Stimulated activated CD8-positive, alpha-beta memory T cell treated with anti-CD3 and anti-CD28 coated beads, Interleukin-7, amount 100 ng/mL, for 24 hours (primary cell): ENCODE results near the gene PRPF19.
A peak's percentile ranks its signal among the peaks of the same experiment; 100 is the strongest.
"Not testable (repeated sequence)": the region's sequence is repeated elsewhere in the genome, so short reads cannot be mapped to it uniquely, and the experiment has no call there.

Source experiments
- DNase-seq: peaks from one replicate; pipeline ENCODE4 v3.0.0-alpha.2; 2020; ENCODE audit warnings: low read depth

PRPF19 gene

DNA sequence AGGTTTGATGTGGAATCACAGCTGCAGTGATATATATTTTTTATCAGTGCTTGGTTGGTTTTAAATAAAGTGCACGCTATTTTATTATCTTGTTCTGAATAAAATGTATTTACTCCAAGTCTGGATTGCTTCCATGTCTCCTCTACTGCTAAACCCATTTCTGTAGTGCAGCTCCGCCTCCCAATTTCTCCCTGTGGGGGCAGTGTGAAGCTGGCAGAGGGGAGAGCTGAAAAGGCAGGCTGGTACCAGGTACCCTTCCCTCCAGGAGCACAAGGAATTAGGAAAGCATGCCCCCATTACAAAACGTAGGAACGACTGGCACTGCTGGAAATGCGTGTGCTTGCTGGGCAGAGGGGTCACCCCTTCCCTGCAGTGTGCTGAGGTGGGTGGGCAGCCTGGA, 16.9 kb upstream of the PRPF19 start:
- no peak for DNase-seq

DNA sequence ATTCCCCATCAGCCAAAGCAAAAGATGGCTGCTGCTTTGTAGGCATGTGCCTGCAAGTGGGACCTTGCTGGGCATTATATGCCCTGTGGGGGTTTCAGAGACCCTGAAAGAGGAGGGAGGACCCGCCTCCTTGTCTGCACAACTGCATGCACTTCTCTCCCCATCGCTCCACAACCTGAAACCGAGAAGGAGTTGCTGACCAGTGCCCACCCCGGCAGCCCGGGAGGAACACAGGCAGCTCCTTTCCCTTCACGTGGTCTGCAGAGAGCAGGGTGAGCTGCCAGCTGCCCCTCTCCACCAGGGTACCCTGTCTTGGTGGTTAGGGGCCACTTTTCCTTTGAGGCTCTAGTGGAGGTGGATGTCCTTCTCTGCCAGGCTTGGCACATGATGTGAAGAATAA, 16.5 kb upstream of the PRPF19 start:
- no peak for DNase-seq

DNA sequence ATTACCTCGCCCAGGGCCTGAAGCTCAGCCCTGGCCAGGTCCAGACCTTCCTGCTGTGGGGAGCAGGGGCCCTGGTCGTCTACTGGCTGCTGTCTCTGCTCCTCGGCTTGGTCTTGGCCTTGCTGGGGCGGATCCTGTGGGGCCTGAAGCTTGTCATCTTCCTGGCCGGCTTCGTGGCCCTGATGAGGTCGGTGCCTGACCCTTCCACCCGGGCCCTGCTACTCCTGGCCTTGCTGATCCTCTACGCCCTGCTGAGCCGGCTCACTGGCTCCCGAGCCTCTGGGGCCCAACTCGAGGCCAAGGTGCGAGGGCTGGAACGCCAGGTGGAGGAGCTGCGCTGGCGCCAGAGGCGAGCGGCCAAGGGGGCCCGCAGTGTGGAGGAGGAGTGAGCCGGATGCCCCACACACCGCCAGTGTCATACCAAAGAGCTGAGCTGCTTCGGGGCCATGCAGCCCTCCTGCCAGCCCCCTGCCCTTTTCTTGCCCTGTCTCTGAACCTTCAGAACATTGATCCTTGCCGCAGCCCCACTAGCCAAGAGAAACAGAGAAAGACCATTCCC, 15.5 kb upstream of the PRPF19 start:
- no peak for DNase-seq

DNA sequence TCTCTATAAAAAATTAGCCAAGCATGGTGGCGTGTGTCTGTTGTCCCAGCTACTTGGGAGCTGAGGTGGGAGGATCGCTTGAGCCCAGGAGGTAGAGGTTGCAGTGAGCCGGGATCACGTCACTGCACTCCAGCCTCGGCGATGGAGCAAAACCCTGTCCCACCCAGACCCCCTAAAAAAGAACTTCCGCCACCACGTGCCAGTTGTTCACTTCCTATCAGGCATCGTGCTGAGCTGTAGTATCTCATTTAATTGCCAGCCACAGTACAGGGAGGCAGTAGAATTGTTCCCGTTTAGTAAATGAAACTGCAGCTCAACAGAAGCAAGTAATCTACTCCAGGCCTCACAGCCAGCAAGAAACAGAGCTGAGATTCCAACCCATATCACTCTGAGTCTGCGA, 14.9 kb upstream of the PRPF19 start:
- DNase-seq: no peak

DNA sequence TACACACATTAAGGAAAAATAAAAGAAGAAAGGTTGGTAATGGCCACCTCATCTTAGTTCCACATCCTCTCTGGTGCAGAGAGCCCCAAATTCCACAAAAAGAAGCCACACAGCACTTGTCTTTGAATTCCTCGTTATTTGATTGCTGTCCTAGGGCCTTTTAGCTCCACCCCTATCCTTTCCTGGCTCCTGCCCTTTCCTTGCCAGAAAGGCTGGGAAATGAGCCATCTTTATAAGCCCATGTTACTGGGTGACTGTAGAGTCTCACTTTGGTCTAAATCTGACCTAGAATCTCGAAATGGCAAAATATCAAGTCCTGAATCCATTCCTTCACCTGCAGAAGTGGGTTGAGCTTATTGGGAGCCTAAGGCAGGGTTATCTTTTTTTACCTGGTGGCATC, 13.6 kb upstream of the PRPF19 start:
- no peak for DNase-seq

DNA sequence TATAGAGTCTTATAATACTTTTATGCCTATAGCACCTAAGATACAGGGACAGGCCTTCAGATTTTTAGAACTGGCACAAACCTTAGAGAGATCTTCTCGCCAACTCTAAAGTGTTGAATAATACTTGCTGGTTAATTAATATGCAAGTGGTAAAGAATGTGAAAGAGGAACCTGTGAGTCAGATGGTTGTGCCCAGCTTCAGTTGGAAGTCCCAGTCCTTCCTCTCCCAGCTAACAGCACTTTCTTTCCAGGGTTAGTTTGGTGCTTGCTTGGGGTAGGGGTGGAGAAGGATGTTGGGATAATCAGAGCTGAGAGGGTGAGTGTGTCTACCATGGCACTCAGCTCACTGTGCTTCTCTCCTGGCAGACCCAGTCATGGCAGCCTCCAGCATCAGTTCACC, 12.9 kb upstream of the PRPF19 start:
- DNase-seq: no peak

DNA sequence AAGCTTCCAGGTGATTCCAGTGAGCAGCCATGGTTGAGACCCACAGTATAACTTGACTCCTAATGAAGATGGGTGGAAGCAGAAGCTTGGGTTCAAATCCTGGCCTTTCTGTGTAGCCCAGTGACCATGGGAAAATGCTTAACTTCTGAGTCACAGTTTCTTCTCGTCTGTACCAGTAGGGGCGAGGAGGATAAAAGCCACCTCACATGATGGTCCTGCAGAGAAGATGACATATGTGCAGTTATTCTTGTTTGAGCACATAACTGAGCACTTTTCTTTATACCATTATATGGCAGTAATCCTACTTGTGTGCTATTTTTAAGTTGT, 12.5 kb upstream of the PRPF19 start:
- no peak for DNase-seq

DNA sequence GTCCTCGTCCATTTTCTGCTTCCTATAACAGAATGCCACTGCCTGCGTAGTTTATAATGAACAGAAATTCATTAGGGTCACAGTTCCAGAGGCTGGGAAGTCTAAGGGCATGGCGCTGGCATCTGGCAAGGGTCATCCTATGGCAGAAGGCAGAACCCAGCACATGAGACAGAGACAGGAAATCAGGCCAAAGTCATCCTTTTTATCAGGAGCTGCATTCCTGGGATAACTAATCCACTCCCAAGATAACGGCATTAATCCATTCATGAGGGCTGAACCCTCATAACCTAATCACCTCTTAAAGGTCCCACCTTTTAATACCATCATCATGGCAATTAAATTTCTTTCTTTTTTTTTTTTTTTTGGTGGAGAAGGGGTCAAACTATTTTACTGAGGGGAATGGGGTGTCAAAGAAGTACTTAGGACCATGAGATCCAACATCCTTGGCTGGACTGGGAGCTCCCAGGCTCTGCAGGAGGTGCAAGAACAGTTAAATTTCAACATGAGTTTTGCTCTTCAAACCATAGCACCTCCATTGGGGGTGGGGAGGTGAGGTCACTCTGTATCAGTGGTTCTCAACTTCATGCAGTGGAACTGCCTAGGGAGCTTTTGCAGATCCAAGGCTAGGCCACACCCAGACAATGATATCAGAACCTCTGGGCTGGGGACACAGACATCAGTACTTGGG, 12.0 kb upstream of the PRPF19 start:
- no peak for DNase-seq

DNA sequence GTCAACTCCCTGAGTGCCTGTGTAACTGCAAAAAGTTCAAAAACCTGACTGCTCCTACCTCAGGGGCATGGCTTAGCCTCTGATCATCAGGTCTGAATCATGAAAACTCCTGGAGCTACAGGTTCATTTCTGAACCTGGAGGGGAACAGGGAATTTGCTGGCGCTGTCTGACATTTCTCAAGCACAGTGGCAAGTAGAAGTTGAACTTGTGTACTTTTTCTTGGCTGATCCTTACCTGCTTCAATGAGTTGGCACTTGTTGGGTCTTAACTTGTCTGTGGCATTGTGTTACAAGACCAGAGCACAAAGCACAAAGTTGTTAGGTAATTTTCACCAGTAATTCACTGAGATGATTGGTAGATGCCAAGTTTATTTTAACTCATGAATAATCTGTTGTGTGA, 10.9 kb upstream of the PRPF19 start:
- DNase-seq: no peak

DNA sequence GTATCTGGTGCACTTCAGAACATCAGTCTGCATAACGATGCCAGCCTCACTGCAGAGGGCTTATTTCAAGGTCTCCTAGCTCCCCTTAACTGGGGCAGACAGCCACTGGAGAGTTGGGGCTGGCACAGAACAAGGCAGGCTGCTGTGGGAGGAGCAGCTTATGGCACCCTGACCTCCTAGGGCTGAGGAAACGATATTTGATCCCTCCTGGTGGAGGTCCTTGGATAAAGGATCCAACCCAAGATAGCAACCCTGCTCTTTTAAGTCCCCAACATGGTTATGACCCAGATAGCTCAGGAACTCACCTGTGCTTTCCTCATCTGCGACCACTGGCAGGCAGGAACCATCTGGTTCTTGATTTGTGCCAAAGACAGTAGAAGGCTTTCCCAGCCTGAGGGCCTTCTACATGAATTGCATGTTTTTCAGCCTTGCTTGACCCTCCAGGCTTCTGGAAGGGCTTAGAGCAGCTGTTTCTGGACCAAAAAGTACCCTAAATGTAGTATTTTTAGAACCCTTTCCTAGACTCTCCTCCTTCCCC, 10.4 kb upstream of the PRPF19 start:
- no peak for DNase-seq

DNA sequence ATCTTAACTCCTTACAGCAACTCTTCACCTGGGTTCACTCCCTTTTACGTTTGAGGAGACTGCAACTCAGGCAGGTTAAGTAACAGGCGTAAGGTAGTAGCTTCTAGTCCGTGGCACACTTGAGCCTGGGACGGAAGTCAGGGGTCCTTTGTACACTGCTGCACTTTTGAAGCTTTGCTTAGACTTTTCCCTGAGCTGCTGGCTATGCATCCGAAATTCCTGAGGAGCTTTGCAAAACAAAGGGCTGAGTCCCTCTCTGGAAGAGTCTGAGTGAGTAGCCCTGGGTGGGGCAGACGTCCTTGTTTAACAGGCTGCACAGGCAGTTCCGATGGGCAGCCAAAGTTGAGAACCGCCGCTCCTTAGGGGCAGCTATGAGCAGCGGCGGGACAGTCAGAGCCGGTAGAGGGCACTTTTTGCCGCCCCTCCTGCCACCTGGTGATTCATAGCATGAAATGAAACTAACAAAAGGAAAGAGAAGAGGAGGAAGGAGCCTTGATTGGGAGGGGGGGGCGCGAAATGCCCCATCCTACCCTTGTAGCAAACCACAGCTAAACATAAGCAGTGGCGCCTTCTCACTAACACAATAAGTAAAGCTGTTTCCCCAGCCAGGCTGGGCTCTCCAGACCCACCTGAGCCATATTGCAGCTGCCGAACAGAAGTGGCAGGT, 9.0 kb upstream of the PRPF19 start:
- DNase-seq: peak; percentile 33

DNA sequence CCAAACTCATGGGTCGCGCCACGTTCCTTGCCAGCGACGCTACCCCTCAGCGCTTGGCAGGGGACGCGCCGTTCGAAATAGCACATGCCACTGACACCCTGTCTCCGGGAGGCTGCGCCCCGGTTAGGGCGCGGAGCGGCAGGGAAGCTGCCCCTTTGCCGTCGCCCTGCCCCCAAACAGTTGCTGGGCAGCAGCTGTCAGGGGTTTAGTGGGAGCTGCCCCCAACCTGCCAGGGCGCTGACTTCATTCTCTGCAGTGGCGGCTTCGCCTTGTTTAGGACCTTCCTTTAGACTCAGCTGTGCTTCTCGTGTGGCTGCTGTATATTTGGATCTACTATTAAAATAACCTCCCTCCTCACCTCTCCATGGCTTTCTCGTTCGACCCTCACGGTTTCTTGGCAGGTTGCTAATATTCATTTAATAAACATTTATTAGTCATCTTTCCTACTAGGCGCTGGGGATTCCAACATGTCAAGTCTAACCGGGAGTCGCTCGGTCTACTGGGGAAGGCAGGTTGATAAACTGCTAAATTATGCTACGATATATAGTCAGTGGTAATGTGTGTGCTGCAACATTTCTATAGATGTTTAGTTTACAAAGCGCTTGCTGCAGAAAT, 8.4 kb upstream of the PRPF19 start:
- DNase-seq: no peak

DNA sequence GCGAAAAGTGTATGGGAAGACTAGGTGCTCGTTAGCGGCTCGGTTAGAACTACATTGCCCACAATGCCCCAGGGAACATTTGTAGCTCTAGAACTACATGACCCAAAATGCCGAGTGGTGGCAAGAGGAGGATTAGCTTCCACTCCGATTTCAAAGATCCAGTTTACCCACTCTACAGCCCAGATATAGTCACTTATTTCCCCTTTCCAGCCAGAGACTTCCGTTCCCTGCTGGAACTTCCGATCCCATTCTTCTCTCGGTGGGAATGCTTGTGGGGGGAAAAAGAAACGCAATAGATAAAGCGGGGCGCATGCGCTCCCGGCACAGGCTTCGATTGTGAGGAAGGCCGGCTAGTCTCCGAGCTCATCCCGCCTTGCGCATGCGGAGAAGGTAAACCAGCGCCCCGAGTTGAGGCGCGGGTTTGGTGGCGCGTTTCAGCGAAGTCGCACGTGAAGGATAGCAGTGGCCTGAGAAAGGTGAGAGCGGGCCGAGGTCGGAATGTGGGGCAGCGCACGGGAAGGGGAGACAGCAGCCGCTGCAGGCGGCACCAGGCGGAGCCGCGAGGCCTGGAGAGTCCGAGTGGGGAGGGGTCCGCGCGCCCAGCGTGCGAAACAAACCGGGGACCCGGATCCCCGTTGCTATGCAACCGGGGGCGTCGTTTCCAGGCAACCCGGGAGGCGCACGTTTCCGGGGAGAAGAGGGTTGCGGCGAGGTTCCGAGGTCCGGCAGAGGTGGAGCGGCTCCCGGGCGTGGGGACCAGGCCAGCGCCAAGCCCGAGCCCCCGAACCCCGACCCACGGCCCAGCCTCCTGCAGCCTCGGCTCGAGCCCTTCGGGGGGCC, 7.6 kb upstream of the PRPF19 start, which contains the start of gene TMEM109:
TMEM109 (plus strand) TSS at position 366 of the 840 bp plus-strand sequence. CDS start 5,536 bp downstream, outside the sequence.
- DNase-seq: peak; percentile 74

DNA sequence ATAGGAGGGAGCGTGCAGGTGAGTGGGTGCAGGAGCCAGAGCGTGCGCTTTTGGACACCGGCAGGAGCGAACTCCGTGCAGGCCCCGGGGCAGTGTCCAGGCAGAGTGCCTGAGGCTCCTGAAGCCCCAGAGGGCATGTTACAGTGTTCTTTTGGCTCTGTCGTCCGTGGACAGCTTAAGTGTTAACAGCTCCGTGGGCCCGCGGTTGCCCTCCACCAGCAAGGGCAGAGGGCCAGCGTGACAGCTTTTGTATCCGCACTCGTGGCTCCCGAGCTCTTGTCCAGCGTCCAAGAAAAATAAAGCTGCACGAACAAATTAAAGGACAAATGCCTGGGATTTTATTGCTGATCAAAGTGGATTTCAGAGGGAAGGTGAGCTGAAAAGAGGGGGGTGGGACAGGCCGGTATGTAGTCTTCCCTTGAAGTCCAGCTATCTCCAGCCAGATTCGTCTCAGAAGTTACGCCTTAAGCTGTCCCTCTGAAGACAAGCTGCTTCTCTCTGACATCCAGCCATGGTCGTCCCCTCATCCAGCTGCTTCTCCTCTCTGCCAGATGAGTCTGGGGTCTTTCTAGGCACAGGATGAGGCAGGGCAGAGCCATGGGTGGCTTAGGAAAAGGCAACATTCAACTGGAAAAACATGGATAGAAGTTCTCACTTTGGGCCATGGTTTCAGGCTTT, 6.6 kb upstream of the PRPF19 start:
- no peak for DNase-seq

DNA sequence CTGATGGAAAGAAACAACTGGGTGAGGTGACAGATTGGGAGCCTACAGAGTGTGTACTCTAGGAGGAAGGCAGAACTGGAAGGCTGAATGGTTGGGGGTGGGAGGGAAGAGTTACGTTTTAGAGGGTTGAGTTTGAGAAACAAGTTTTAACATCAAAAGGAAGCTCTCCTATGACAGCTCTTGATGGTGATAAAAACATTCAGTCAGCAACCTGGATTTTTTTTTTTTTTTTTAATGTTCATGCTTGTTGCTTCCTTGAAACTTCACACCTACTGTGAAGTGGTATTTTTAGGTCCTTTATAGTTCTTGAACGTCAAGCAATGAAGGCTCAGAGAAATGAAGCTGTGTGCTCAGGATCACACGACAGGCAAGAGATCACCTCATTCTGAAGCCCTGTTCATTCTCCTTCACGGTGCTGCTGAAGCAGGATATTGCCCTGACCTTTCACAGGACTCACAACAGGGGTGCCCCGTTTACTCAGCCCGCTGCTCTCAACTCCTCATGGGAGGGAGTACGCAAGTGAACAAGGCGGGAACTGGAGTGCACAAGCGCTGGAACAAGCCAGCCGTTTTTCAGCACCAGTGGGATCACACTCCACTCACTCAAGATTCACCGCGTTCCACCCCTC, 6.0 kb upstream of the PRPF19 start:
- no peak for DNase-seq

DNA sequence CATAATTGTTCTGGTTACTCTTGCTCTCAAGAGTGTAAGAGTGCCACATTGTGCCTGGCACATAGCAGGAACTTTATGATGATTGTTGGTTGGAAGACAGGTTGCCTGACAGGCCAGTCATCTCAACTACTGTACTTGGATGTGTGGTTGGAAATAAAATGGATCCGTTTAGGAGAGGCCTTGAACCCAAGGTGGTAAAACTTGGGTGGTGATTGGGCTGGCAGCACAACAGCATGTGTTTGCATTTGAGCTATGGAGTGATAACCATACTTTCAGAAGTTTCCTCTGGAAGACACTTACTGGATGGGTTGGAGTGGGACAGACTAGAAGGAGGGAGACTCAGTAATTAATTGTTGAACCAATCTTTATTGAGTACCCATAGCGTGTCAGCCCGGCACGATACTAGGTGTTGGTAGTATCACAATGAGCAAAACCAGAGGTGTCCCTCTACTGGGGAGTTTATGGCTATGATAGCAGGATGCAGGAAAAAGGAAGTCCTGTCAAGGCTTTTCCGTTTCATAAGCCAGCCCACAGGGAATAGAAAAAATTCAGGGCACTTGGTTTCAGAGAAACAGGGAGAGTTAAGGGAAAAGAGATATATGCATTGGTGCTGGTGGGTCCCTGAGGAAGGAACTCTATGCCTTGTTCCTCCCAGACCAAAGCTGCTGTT, 4.5 kb upstream of the PRPF19 start:
- DNase-seq: no peak

DNA sequence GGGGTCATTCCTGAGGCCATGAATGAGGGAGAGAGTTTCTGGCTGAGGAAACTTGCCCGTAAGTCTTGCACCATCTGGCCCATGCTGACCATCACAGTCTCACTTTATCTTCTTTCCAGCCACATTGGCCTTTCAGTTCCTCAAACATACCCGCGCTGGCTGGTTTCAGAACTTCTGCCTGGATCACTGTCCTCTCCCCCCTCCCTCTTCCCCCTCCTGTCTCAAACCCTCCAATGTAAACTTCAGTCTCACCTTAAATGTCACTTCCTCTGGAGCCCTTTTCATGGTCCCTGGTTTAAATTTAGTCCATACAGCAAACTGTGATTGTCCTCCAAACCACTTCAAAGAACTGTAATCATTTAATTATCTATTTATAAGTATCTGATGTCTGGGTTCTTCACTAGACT, 3.9 kb upstream of the PRPF19 start:
- DNase-seq: no peak

DNA sequence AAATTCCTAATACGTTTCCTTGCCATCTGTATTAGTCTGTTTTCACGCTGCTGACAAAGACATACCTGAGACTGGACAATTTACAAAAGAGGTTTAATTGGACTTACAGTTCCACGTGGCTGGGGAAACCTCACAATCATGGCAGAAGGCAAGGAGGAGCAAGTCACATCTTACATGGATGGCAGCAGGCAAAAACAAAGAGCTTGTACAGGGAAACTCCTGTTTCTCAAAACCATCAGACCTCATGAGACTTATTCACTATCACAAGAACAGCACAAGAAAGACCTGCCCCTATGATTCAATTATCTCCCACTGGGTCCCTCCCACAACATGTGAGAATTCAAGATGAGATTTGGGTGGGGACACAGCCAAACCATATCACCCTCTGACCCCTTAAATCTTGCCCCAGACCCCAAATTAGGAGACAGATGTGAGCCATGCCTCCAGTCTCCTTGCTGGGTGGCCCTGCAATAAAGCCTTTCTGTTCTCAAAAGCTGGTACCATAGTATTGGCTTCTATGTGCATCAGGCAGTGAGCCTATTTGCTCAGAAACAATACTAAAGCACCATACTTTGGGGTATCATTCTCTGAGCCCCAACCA, 3.4 kb upstream of the PRPF19 start:
- not testable (repeated sequence) for DNase-seq

DNA sequence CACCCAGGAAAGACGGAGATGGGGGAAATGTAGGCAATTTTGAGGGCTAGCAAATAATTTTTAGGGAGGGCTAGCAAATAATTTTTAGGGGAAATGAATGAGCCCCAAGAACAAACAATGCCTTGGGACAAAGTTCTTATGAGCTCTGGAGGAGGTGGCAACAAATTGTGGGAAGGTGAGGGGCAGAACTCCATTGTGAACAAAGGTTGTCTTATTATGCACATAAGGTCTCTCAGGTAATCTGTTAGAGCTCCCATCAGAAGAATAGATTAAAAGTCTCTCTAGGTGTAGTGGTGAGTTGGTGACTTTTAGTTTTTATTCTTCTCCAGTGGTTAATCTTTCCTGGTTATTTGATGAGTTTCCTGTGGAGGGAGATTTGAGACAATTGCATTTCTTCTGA, 2.4 kb upstream of the PRPF19 start:
- no peak for DNase-seq

DNA sequence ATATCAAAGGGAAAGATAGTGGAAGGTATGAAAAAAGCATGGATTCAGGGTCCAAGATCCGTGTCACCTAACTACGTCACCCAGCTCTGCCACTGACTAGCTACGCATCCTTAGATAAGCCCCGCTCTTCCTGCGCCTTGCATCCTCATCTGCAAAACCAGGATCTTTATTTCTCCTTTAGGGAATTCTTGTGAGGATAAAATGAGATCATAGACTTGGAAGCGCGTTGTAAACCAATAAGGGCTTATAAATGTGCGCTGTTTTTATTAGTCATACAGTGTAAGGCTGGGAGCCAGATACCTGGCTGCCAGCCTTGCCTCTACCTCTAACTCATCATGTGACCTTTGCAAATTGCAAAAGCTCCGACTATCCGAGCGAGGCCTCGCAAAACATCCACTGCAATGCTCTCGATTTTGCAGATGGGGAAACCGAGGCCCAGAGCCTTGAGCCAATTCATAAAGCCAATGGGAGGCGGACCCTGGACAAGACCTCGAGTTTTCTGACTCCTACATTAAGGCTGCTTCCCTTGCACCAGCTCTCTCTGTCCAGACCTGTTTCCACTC, 753 bp downstream of the PRPF19 start:
- DNase-seq: no peak
